Astrocyte of the hippocampus (primary cell): ENCODE measurements around the gene SERPINE3.

Experiments used
- DNase-seq: peaks from one replicate; pipeline ENCODE4 v3.0.0; 2011; ENCODE audit warnings: low read depth, low spot score

The SERPINE3 gene

GRCh38 chr13:51339354-51339753 is at the start of gene SERPINE3:
Gene SERPINE3 (plus strand): TSS chr13:51339691. CDS start chr13:51341092, 1,401 bp downstream.
- no peak for DNase-seq

- DNase-seq = peak; percentile 75
Observed at GRCh38 chr13:51291341-51291740, 48.1 kb upstream of the SERPINE3 start.

- DNase-seq = peak; percentile 91
Observed at GRCh38 chr13:51292000-51292565, 47.4 kb upstream of the SERPINE3 start.

GRCh38 chr13:51297556-51297955 is 41.9 kb upstream of the SERPINE3 start:
- DNase-seq = no peak

GRCh38 chr13:51298812-51299211 is 40.7 kb upstream of the SERPINE3 start:
- no peak for DNase-seq

DNA sequence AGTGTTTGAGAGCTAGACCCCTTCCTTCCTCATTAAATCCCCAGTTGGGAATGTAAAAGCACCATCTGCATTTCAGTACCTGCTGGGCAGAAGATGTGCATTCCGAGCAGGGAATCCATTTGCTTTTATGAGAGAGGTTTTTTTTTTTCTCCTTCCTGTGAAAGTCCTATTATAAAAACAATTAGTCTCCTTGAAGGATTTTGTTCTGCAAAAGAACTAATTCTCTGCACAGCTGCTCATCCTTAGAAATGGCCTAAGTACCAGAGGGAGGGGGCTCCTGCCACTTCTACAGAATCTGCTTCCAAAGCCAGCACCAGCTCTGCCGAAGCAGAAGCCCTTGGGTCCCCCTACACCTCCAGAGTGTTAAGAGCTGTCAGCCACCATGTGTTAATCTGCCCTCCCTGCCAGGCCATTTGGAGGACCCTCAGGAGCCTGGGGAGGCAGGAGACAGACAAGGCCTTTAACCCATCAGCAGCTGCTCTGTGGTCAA is 36.4 kb upstream of the SERPINE3 start:
- no peak for DNase-seq

DNA sequence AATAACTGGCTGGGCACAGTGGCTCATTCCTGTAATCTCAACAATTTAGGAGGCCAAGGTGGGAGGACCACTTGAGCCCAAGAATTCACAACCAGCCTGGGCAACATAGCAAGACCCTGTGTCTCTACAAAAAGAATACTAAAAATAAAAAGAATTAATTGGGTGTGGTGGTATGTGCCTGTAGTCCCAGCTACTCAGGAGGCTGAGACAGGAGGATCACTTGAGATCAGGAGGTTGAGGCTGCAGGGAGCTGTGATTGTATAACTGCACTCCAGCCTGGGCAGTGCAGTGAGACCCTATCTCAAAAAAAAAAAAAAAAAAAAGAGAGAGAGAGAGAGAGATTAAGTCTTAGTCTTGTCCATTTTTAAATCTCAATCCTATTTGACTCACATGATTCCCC is 35.6 kb upstream of the SERPINE3 start:
- no peak for DNase-seq

DNA sequence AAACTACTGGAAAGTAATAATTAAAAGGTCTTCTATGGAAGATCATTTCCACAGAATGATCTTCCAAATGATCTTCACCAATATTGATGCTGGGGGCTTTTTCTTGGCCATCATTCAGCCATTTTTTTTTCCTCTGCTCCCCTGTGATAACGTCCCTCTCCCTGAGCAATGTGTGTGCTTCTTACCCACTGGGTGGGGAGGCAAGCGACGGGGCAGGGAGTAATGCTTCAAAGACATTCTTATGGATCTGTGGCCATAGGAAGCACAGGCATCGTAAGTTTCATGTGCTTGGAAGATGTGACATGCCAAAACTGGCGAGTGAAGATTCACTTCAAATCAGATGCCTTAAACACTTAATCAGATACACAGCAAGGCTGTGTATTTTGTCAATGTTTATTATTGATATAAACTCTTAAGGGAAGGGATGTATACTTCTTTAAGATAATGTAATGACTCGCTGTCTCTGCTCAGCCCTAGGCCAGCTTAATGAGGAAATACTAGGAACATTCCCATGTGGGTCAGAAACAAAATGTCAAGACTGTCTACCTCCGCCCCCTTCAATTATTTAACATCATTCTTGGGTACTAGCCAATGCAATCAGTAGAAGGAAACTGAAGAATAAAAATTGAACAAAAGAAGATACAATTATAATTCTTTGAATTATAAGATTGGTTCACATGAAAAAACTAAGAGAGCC is 34.1 kb upstream of the SERPINE3 start:
- DNase-seq = no peak

DNA sequence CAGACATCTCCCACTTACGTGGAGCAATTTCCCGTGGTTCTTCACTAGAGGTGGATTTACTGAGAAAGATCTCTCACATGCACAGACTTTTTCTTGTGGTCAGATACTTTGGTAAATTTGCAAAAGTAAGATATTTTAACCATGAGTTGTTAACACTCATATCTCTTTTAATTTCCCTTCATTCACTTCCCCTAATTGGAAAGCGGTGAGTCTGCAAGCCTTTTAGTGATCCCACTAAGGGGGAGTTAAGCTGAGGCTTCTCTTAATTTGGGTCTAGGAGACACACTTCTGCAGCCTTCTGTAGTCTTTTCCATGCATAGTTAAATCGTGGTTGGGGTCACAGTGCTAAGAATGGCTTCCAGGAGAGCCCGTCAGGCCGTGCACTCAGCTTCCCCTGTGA is 30.7 kb upstream of the SERPINE3 start:
- no peak for DNase-seq

DNA sequence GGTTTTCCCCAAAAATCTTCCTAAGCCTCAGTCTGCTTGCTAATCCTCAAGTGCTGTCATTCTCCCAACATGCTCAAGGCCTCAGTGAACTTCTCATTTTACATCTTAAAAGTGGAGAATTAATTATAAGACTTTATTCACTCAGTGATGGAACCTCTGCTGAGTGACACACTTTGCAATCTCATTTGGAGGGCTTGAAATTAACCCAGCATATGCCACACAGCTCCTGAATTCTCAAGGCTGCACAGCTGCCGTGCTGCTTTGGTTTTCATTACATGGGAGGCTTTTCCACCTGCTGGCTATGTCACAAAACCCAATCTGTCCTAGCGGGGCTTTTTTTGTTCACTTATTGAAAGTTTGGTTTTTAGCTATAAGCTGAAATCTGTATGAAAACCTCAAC is 28.3 kb upstream of the SERPINE3 start:
- DNase-seq = no peak

- no peak for DNase-seq
Observed at GRCh38 chr13:51311957-51312520, 27.5 kb upstream of the SERPINE3 start.

DNA sequence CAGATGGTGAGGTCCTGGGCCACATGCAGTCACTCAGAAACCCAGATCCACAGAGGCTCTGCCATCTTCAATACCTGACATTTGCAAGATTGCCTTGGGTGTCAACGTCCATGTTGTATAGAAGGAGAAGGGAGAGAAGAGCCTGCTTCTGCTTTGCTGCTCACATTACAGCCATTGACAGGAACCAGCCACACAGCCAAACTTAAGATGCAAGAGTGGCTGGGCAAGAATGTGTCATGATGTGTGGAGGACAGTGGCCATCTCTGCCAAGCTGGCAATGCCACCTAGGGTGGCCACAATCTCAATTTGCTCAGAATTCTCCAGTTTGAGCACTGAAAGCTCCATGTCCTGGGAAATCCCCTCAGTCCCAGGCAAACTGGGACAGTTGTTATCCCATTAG is 25.9 kb upstream of the SERPINE3 start:
- no peak for DNase-seq

DNA sequence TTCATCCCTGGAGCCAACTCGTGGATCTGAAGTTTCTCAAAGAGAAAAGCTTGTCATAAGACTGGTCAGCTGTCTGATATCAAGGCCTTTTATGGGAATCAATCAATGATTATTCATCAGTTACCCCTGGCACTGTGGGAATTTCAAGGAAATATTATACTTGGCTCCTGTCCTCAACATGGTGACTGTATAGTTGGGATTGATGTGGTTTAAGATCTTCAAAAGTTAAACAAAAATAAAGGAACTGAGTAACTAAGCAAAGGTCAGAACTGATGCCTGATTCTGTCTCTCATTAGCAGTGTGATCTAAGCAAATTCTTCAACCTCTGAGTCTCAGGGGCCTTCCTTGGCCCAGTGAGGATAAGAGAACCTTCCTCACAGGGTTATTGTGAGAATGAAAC is 22.2 kb upstream of the SERPINE3 start:
- peak; percentile 80 for DNase-seq

- no peak for DNase-seq
Observed at GRCh38 chr13:51318015-51318414, 21.5 kb upstream of the SERPINE3 start.

GRCh38 chr13:51318876-51319275 is 20.6 kb upstream of the SERPINE3 start:
- DNase-seq = no peak

DNA sequence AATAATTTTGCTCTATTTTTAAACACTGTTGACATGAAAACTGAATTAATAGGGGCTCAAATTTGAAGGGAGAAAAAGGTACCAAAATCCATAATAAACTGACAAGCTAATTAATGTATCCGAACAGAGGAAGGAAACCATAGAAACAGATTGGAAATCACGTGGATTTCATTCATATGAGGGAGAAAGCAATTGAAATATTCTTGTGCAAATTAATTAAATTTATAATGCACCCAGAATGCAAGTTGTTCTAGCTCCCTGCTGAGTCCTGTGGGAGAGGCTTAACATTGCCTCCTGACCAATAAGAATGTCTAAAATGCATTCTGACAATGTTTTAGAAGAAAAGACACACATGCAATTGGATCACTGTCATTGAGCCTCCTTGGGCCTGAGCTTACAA is 17.7 kb upstream of the SERPINE3 start:
- peak; percentile 46 for DNase-seq

DNA sequence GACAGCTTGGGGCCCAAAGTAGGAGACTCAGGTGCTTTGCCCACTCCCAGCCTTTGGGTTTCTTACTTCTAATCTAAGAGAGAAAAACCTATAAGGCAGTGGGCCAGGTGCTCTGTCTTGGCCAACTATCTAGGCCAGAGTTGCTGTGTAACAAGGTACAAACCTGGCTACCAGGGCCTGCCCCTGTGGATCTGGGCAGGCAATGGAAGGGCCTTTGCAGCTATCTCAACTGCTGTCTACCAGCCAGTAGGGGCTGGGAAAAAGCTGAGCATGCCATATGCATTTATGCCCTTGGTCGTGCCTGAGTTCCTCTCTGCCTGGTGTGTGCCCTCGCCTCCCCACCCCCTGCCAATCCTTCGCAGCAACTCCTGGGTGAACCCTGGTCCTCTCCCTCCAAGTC is 16.7 kb upstream of the SERPINE3 start:
- no peak for DNase-seq

DNA sequence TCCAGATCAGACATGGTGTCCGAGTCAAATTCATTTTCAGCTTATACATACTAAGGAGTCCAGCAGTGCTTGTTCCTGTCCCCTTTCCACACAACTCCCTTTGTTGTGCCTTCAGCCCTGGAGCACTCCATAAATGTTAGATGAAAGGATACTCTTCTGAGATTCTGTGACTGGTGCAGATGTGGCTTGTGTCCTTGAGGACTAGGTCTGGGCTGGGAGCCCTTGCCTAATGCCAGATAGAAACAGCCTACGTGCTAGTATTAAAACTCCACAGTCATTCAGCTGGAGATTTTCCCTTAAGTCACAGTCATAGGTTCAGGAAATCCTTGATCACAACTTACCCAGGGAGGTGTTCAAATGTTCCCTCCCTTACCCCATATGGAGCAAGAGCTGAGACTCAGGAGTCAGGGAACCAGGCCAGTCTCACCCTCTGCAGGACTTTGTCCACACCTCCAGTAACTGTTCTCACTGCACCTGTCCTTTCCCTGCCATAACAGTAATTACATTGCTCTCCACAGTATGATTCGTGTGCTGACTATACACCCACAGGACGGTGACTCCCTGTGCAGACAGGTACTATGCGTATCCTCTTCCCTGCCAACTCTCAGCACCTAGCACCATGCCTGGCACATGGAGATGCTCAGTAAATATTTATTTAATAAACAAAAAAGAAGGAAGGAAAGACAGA is 15.5 kb upstream of the SERPINE3 start:
- DNase-seq = no peak

DNA sequence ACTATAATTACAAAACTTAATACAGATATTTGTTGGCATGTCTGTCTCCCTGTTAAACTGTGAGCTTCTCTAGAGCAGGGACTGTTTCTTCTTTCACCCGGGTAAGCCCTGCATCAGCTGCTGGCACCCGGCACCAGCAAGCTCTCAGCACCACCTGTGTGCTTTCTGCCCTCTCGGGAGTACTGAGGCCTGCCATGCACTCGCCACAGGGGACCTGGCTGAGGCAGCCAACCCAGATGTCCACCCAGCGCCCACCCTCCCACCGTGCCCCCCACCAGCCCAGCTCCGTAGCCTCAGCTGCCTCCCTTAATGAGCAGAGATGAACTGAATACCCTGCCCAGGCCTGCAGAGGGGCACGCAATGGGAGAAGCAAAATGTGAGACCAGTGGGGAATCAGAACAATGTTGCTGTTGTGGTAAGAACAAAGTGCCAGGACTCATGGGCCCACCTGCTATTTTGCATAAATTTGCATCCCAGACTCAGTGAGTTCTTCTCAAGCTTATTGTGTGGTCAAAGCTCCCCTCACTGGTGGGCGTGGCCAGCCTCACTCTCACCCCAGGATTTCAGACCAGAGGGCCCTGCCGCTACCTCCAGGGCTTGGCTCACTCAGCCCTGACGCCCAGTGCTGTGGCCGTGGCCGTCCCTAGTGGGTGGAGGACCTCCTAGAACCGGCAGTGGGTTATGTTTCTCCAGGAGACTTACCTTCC is 14.6 kb upstream of the SERPINE3 start:
- peak; percentile 73 for DNase-seq

DNA sequence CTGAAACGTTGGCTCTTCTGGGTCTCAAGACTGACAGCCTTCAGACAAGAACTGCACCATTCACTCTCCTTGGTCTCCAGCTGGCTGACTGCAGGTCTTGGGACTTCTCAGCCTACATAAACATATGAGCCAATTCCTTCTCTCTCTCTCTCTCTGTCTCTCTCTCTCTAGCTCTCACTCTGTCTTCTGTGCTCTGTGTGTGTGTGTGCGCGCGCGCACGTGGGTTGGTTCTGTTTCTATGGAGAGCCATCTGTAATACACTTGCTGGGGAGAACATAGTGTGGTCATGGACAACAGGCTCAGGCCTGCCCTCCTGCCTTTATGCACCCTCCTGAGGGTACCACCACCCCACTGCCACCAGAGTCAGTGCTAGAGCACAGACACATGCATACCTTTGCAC is 13.7 kb upstream of the SERPINE3 start:
- DNase-seq = no peak

GRCh38 chr13:51326777-51327176 is 12.7 kb upstream of the SERPINE3 start:
- no peak for DNase-seq

GRCh38 chr13:51327961-51328360 is 11.5 kb upstream of the SERPINE3 start:
- no peak for DNase-seq
